Activated T-cell treated with anti-CD3 and anti-CD28 coated beads, Interleukin-2, amount 50 U/mL, for 72 hours (primary cell): ENCODE results near the gene ARX. TPM values are rescaled to one million over a fixed set of nuclear protein-coding genes. Genes with fewer than 3 reads are reported as not detected.

Experiments
- ATAC-seq, 2 donors: fragments of 150-1000 bp; cut with Tn5 transposase; replicated peaks in 1 of 2; 2 replicates each; pipeline ENCODE4 v1.10.0; 2021; ENCODE audit warnings: moderate library complexity in 2 of 2, mild to moderate bottlenecking in 1 of 2
- DNase-seq, 2 donors: peaks; one replicate each; pipeline ENCODE4 v3.0.0; 2021 to 2022; ENCODE audit warnings: mixed read lengths in 1 of 2
- H3K27ac Mint-ChIP-seq: one replicate; pipeline ENCODE4 v1.8.0; 2022; ENCODE audit warnings: mild to moderate bottlenecking, moderate library complexity, mixed read lengths
- H3K27me3 Mint-ChIP-seq: one replicate; pipeline ENCODE4 v1.8.0; 2022; ENCODE audit warnings: low read depth, mixed read lengths
- H3K36me3 Mint-ChIP-seq, 2 donors: one replicate each; pipeline ENCODE4 v1.8.0; 2022; ENCODE audit warnings: mixed read lengths in 2 of 2, mild to moderate bottlenecking in 1 of 2; ENCODE audit not compliant: insufficient read depth in 2 of 2
- H3K4me1 Mint-ChIP-seq: one replicate; pipeline ENCODE4 v1.8.0; 2022; ENCODE audit warnings: low read depth, mixed read lengths
- H3K4me3 Mint-ChIP-seq, 2 donors: one replicate each; pipeline ENCODE4 v1.8.0; 2022; ENCODE audit warnings: mild to moderate bottlenecking in 2 of 2, mixed read lengths in 2 of 2, moderate library complexity in 2 of 2
- H3K9me3 Mint-ChIP-seq, 2 donors: one replicate each; pipeline ENCODE4 v1.8.0; 2022; ENCODE audit warnings: mixed read lengths in 2 of 2
- total RNA-seq, 2 donors: library from RNA; stranded (reverse); gene quantifications; one replicate each; pipeline ENCODE4 v1.2.3, GENCODE V29; 2022

The ARX gene
- total RNA-seq, 2 donors from 2014 or later = not detected

- Mint-ChIP-seq H3K36me3 (no peaks in the 10 kb centered on the region), H3K4me3 (no peak overlapping the region), H3K4me1 (peaks cover 17% of the 10 kb centered on the region), H3K27ac (no peak overlapping the region), H3K27me3 (peaks cover 70% of the 10 kb centered on the region), H3K9me3 (no peaks in the 10 kb centered on the region)
- ATAC-seq (no peak), DNase-seq (no peak)
These were observed 8.1 kb upstream of the ARX start for GRCh38 chrX:25023908-25024307.

GRCh38 chrX:25022499-25023325 lies 6.9 kb upstream of the ARX start:
- Mint-ChIP-seq H3K4me3 (peak overlapping the region; percentile 53 to 59), H3K4me1 (peaks cover 18% of the 10 kb centered on the region), H3K27me3 (peaks cover 74% of the 10 kb centered on the region), H3K27ac (no peak overlapping the region), H3K9me3 (no peaks in the 10 kb centered on the region), H3K36me3 (no peaks in the 10 kb centered on the region)
- ATAC-seq (peak; percentile 23 to 57), DNase-seq (no peak)

GRCh38 chrX:25020905-25021449 lies 5.2 kb upstream of the ARX start:
- H3K36me3 Mint-ChIP-seq = no peaks in the 10 kb centered on the region
- DNase-seq (peak; percentile 50 to 61), ATAC-seq (peak; percentile 70 to 78)
- peak overlapping the region; percentile 47 for H3K4me3 Mint-ChIP-seq
- H3K9me3 Mint-ChIP-seq = no peaks in the 10 kb centered on the region
- peaks cover 23% of the 10 kb centered on the region for H3K4me1 Mint-ChIP-seq
- peaks cover 79% of the 10 kb centered on the region for H3K27me3 Mint-ChIP-seq
- H3K27ac Mint-ChIP-seq = no peak overlapping the region

GRCh38 chrX:25020391-25020904 lies 4.7 kb upstream of the ARX start:
- DNase-seq = no peak
- H3K4me3 Mint-ChIP-seq = peak overlapping the region in 1 of 2 donors; percentile 55

GRCh38 chrX:25019707-25020390 lies 4.1 kb upstream of the ARX start:
- Mint-ChIP-seq H3K4me1 (peaks cover 23% of the 10 kb centered on the region), H3K4me3 (peak overlapping the region in 1 of 2 donors; percentile 55), H3K27me3 (peaks cover 83% of the 10 kb centered on the region), H3K9me3 (no peaks in the 10 kb centered on the region), H3K36me3 (no peaks in the 10 kb centered on the region), H3K27ac (no peak overlapping the region)
- ATAC-seq (no peak), DNase-seq (no peak)

More at GRCh38 chrX:25020391-25020904, 4.7 kb upstream of the ARX start:
- H3K4me1 Mint-ChIP-seq = peaks cover 23% of the 10 kb centered on the region
- peak in 1 of 2 donors; percentile 17 for ATAC-seq
- H3K27ac Mint-ChIP-seq = no peak overlapping the region
- no peaks in the 10 kb centered on the region for H3K36me3 Mint-ChIP-seq
- H3K27me3 Mint-ChIP-seq = peaks cover 80% of the 10 kb centered on the region
- no peaks in the 10 kb centered on the region for H3K9me3 Mint-ChIP-seq

- DNase-seq = no peak
These were observed 2.9 kb upstream of the ARX start for GRCh38 chrX:25018682-25019081.

GRCh38 chrX:25017667-25018247 lies 2.0 kb upstream of the ARX start:
- H3K9me3 Mint-ChIP-seq = peaks cover 0 to 2% of the 10 kb centered on the region in 2 donors
- peaks cover 0 to 4% of the 10 kb centered on the region in 2 donors for H3K36me3 Mint-ChIP-seq
- ATAC-seq (no peak), DNase-seq (no peak)
- H3K4me3 Mint-ChIP-seq = peak overlapping the region; percentile 63 to 69
- peaks cover 29% of the 10 kb centered on the region for H3K4me1 Mint-ChIP-seq
- H3K27me3 Mint-ChIP-seq = peaks cover 77% of the 10 kb centered on the region
- H3K27ac Mint-ChIP-seq = no peak overlapping the region

More at GRCh38 chrX:25018682-25019081, 2.9 kb upstream of the ARX start:
- Mint-ChIP-seq H3K9me3 (peaks cover 0 to 2% of the 10 kb centered on the region in 2 donors), H3K27me3 (peaks cover 83% of the 10 kb centered on the region), H3K4me3 (no peak overlapping the region), H3K27ac (peak overlapping the region; percentile 64), H3K36me3 (peaks cover 0 to 4% of the 10 kb centered on the region in 2 donors), H3K4me1 (peaks cover 29% of the 10 kb centered on the region)
- no peak for ATAC-seq

GRCh38 chrX:25016938-25017598 lies 1.3 kb upstream of the ARX start:
- Mint-ChIP-seq H3K27me3 (peaks cover 72% of the 10 kb centered on the region), H3K27ac (no peak overlapping the region), H3K4me3 (peak overlapping the region in 1 of 2 donors; percentile 69), H3K9me3 (peaks cover 0 to 2% of the 10 kb centered on the region in 2 donors), H3K36me3 (peaks cover 0 to 4% of the 10 kb centered on the region in 2 donors), H3K4me1 (peaks cover 24% of the 10 kb centered on the region)
- ATAC-seq (no peak), DNase-seq (no peak)

GRCh38 chrX:25016361-25016671 lies 551 bp upstream of the ARX start:
- Mint-ChIP-seq H3K36me3 (peaks cover 0 to 4% of the 10 kb centered on the region in 2 donors), H3K27me3 (peaks cover 70% of the 10 kb centered on the region), H3K9me3 (peaks cover 0 to 2% of the 10 kb centered on the region in 2 donors), H3K4me1 (peaks cover 20% of the 10 kb centered on the region), H3K27ac (peak overlapping the region; percentile 40), H3K4me3 (peak overlapping the region; percentile 32 to 66)
- ATAC-seq (no peak), DNase-seq (no peak)

- peaks cover 0 to 4% of the 10 kb centered on the region in 2 donors for H3K36me3 Mint-ChIP-seq
- peak overlapping the region; percentile 66 to 79 for H3K4me3 Mint-ChIP-seq
- peaks cover 12% of the 10 kb centered on the region for H3K4me1 Mint-ChIP-seq
- peaks cover 77% of the 10 kb centered on the region for H3K27me3 Mint-ChIP-seq
- DNase-seq (no peak), ATAC-seq (no peak)
- H3K9me3 Mint-ChIP-seq = peaks cover 0 to 2% of the 10 kb centered on the region in 2 donors
- no peak overlapping the region for H3K27ac Mint-ChIP-seq
These were observed 1.4 kb downstream of the ARX start for GRCh38 chrX:25014366-25014838.

- ATAC-seq (peak; percentile 40 to 45), DNase-seq (no peak)
- peaks cover 0 to 4% of the 10 kb centered on the region in 2 donors for H3K36me3 Mint-ChIP-seq
- H3K4me1 Mint-ChIP-seq = peaks cover 12% of the 10 kb centered on the region
- peaks cover 79% of the 10 kb centered on the region for H3K27me3 Mint-ChIP-seq
- H3K4me3 Mint-ChIP-seq = peak overlapping the region; percentile 66 to 79
- peaks cover 0 to 2% of the 10 kb centered on the region in 2 donors for H3K9me3 Mint-ChIP-seq
- H3K27ac Mint-ChIP-seq = no peak overlapping the region
These were observed 2.0 kb downstream of the ARX start for GRCh38 chrX:25013632-25014365.
